ENCODE measurements around the gene HELQ. TPM values are rescaled to one million over a fixed set of nuclear protein-coding genes. Genes with fewer than 3 reads are reported as not detected.

Gene HELQ
- total and polyA plus RNA-seq, 2 of the 13 experiments (the other 11 are each of a cell fraction or from before 2014, with no cell fraction given) = 6.6 to 10.8 TPM

DNA sequence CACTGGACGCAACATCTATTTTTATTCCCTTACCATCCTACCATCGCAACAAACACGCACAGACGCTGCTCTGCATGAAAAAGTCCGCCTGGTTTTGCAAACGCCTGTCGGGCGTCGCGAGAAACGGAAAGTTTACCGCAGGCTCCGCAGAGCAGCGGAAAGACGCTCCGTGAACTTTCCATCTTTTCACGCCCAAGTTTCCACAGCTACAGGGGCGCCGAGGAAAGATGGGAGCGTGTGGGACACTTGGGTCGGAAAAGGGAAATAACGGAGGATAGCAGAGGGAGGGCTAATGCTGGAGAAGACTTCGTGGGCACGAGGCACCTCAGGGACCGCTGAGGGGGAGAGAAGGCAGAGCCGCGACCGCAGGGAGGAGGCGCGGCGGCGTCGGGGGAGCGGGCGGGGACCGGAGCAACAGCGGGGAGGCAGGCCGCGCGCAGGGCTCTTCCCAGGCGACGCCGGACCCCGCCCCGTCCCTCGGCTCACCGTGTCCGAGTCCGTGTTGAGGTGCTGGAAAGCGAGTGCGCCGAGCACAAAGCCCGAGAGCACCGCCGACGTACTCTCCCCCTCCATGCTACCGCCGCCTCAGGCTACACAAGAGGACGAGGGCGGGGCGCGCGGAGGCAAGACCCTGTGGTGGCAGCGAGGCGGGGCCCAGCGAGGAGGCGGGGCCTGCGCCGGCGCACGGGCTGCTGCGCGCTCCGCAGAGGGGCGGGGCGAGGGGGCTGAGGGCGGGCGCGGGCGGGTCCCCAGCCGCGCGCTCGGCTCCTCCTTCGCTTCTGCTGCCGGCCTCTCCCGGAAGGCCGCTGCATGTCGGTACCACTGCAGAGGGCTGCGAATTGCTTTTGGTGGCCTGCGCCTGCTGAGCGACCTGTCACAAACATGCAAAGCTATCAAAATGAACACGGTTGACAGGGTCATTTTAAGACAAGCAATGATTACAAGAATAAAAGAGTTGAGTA lies 29.2 kb upstream of the HELQ start, which contains the start of gene ABRAXAS1 (continued):
- TF ChIP-seq BCL6 (CRISPR knock-in tag; IDR thresholded peaks at IDR 0.05) = no peak
- TF ChIP-seq, protein P1, sequence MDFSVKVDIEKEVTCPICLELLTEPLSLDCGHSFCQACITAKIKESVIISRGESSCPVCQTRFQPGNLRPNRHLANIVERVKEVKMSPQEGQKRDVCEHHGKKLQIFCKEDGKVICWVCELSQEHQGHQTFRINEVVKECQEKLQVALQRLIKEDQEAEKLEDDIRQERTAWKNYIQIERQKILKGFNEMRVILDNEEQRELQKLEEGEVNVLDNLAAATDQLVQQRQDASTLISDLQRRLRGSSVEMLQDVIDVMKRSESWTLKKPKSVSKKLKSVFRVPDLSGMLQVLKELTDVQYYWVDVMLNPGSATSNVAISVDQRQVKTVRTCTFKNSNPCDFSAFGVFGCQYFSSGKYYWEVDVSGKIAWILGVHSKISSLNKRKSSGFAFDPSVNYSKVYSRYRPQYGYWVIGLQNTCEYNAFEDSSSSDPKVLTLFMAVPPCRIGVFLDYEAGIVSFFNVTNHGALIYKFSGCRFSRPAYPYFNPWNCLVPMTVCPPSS (IDR thresholded peaks at IDR 0.05) = no peak
- no peak for TF ChIP-seq BHLHE40 (IDR thresholded peaks at IDR 0.05; ENCODE audit: low read length)
- no peak for TF ChIP-seq HNRNPUL1 (IDR thresholded peaks at IDR 0.05; ENCODE audit: low read depth, low read length)
- peak; percentile 80; the same call in 1 of the 2 replicates for TF ChIP-seq ZNF674 (CRISPR knock-in tag; IDR thresholded peaks at IDR 0.05; ENCODE audit: low read depth)
- TF ChIP-seq, protein P2, sequence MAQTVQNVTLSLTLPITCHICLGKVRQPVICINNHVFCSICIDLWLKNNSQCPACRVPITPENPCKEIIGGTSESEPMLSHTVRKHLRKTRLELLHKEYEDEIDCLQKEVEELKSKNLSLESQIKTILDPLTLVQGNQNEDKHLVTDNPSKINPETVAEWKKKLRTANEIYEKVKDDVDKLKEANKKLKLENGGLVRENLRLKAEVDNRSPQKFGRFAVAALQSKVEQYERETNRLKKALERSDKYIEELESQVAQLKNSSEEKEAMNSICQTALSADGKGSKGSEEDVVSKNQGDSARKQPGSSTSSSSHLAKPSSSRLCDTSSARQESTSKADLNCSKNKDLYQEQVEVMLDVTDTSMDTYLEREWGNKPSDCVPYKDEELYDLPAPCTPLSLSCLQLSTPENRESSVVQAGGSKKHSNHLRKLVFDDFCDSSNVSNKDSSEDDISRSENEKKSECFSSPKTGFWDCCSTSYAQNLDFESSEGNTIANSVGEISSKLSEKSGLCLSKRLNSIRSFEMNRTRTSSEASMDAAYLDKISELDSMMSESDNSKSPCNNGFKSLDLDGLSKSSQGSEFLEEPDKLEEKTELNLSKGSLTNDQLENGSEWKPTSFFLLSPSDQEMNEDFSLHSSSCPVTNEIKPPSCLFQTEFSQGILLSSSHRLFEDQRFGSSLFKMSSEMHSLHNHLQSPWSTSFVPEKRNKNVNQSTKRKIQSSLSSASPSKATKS (CRISPR knock-in tag; IDR thresholded peaks at IDR 0.05) = 0 out of 2 replicates have a peak, but pooled peaks have one; percentile 33
- TF ChIP-seq, protein P3, sequence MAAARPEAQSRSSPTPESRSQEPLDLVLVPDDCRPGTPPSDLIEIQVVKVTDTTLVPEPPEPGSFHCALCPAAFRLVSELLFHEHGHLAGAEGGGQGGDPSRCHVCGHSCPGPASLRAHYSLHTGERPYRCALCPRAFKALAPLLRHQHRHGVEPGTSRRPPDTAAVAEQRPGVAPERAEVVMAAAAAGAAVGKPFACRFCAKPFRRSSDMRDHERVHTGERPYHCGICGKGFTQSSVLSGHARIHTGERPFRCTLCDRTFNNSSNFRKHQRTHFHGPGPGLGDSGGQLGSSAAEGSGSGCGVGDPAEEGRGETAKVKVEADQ (CRISPR knock-in tag; IDR thresholded peaks at IDR 0.05; ENCODE audit: borderline replicate concordance) = 0 out of 2 replicates have a peak, but pooled peaks have one; percentile 59
- peak; percentile 81 for TF ChIP-seq FOXC1 (CRISPR knock-in tag; IDR thresholded peaks at IDR 0.05; ENCODE audit: borderline replicate concordance)
- TF ChIP-seq ZNF33A (CRISPR knock-in tag; IDR thresholded peaks at IDR 0.05; ENCODE audit: borderline replicate concordance) = no peak
- TF ChIP-seq, protein P4, sequence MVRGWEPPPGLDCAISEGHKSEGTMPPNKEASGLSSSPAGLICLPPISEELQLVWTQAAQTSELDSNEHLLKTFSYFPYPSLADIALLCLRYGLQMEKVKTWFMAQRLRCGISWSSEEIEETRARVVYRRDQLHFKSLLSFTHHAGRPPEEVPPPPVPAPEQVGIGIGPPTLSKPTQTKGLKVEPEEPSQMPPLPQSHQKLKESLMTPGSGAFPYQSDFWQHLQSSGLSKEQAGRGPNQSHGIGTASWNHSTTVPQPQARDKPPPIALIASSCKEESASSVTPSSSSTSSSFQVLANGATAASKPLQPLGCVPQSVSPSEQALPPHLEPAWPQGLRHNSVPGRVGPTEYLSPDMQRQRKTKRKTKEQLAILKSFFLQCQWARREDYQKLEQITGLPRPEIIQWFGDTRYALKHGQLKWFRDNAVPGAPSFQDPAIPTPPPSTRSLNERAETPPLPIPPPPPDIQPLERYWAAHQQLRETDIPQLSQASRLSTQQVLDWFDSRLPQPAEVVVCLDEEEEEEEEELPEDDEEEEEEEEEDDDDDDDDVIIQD (CRISPR knock-in tag; IDR thresholded peaks at IDR 0.05; ENCODE audit: low read depth) = no peak
- peak; percentile 57; the same call in 1 of the 2 replicates for TF ChIP-seq JUNB (CRISPR knock-in tag; IDR thresholded peaks at IDR 0.05; ENCODE audit: borderline replicate concordance)
- TF ChIP-seq, protein P5, sequence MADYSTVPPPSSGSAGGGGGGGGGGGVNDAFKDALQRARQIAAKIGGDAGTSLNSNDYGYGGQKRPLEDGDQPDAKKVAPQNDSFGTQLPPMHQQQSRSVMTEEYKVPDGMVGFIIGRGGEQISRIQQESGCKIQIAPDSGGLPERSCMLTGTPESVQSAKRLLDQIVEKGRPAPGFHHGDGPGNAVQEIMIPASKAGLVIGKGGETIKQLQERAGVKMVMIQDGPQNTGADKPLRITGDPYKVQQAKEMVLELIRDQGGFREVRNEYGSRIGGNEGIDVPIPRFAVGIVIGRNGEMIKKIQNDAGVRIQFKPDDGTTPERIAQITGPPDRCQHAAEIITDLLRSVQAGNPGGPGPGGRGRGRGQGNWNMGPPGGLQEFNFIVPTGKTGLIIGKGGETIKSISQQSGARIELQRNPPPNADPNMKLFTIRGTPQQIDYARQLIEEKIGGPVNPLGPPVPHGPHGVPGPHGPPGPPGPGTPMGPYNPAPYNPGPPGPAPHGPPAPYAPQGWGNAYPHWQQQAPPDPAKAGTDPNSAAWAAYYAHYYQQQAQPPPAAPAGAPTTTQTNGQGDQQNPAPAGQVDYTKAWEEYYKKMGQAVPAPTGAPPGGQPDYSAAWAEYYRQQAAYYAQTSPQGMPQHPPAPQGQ (CRISPR knock-in tag; IDR thresholded peaks at IDR 0.05; ENCODE audit: borderline replicate concordance) = no peak
- TF ChIP-seq HDAC2 (CRISPR knock-in tag; IDR thresholded peaks at IDR 0.05) = peak; percentile 38
- no peak for TF ChIP-seq PAX8 (CRISPR knock-in tag; IDR thresholded peaks at IDR 0.05; ENCODE audit: borderline replicate concordance)
- 0 out of 2 replicates have a peak, but pooled peaks have one; percentile 33 for TF ChIP-seq ZNF615 (CRISPR knock-in tag; IDR thresholded peaks at IDR 0.05; ENCODE audit: borderline replicate concordance)
- TF ChIP-seq ZFP1 (CRISPR knock-in tag; IDR thresholded peaks at IDR 0.05) = no peak
- TF ChIP-seq, protein P6, sequence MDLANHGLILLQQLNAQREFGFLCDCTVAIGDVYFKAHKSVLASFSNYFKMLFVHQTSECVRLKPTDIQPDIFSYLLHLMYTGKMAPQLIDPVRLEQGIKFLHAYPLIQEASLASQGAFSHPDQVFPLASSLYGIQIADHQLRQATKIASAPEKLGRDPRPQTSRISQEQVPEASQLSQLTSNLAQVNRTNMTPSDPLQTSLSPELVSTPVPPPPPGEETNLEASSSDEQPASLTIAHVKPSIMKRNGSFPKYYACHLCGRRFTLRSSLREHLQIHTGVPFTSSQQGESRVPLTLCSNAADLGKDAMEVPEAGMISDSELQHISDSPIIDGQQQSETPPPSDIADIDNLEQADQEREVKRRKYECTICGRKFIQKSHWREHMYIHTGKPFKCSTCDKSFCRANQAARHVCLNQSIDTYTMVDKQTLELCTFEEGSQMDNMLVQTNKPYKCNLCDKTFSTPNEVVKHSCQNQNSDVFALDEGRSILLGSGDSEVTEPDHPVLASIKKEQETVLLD (CRISPR knock-in tag; IDR thresholded peaks at IDR 0.05; ENCODE audit: low read depth) = peak; percentile 73
- 0 out of 2 replicates have a peak, but pooled peaks have one; percentile 27 for TF ChIP-seq SATB2 (CRISPR knock-in tag; IDR thresholded peaks at IDR 0.05)
